Endothelial cell (in vitro differentiated cells): ENCODE measurements around the gene EN2. TPM values are rescaled to one million over a fixed set of nuclear protein-coding genes. Genes with fewer than 3 reads are reported as not detected.

Experiments used
- DNase-seq: peaks from one replicate; pipeline ENCODE4 v3.0.0; 2021; ENCODE audit warnings: low spot score
- H3K27ac Mint-ChIP-seq: one replicate; pipeline ENCODE4 v1.8.0; 2021; ENCODE audit warnings: mixed read lengths, inconsistent platforms; ENCODE audit not compliant: unreplicated experiment
- H3K27me3 Mint-ChIP-seq: one replicate; pipeline ENCODE4 v1.8.0; 2021; ENCODE audit warnings: mild to moderate bottlenecking, moderate library complexity, mixed read lengths, inconsistent platforms; ENCODE audit not compliant: unreplicated experiment
- H3K36me3 Mint-ChIP-seq: one replicate; pipeline ENCODE4 v1.8.0; 2021; ENCODE audit warnings: mild to moderate bottlenecking, low read depth, mixed read lengths, inconsistent platforms; ENCODE audit not compliant: unreplicated experiment
- H3K4me1 Mint-ChIP-seq: one replicate; pipeline ENCODE4 v1.8.0; 2021; ENCODE audit warnings: mild to moderate bottlenecking, mixed read lengths, inconsistent platforms; ENCODE audit not compliant: unreplicated experiment
- H3K4me3 Mint-ChIP-seq: one replicate; pipeline ENCODE4 v1.8.0; 2021; ENCODE audit warnings: mild to moderate bottlenecking, mixed read lengths, inconsistent platforms; ENCODE audit not compliant: unreplicated experiment
- H3K9me3 Mint-ChIP-seq: one replicate; pipeline ENCODE4 v1.8.0; 2021; ENCODE audit warnings: mixed read lengths, inconsistent platforms; ENCODE audit not compliant: unreplicated experiment
- CTCF ChIP-seq: fragments of 200-600 bp; sonication (generic); IDR thresholded peaks from one replicate; pipeline ENCODE4 v1.5.0; 2021; ENCODE audit warnings: antibody characterized with exemption; ENCODE audit not compliant: unreplicated experiment
- total RNA-seq: library from RNA; stranded (reverse); fragmentation: NEBNext Ultra II Directional; extraction: Animal tissue kit (Norgen Biotek cat#: 25700); gene quantifications from one replicate; pipeline ENCODE4 v1.2.1, GENCODE V29; 2021; ENCODE audit not compliant: unreplicated experiment

Gene EN2
- total RNA-seq, 1 donor from 2014 or later, result 2.1 TPM

GRCh38 chr7:155464948-155465739 is 7.2 kb downstream of the EN2 start:
- no peak for DNase-seq
- no peak overlapping the region for H3K27ac Mint-ChIP-seq
- no peaks in the 10 kb centered on the region for H3K36me3 Mint-ChIP-seq
- H3K9me3 Mint-ChIP-seq, result no peaks in the 10 kb centered on the region
- peak overlapping the region; percentile 65 for H3K4me3 Mint-ChIP-seq
- no peak for TF ChIP-seq CTCF
- peaks cover 34% of the 10 kb centered on the region for H3K27me3 Mint-ChIP-seq
- H3K4me1 Mint-ChIP-seq, result peaks cover 9% of the 10 kb centered on the region

- H3K36me3 Mint-ChIP-seq, result no peaks in the 10 kb centered on the region
- no peaks in the 10 kb centered on the region for H3K9me3 Mint-ChIP-seq
- no peak overlapping the region for H3K4me3 Mint-ChIP-seq
- H3K4me1 Mint-ChIP-seq, result peaks cover 13% of the 10 kb centered on the region
- TF ChIP-seq CTCF, result no peak
- no peak overlapping the region for H3K27ac Mint-ChIP-seq
- H3K27me3 Mint-ChIP-seq, result peaks cover 35% of the 10 kb centered on the region
- DNase-seq, result no peak
Observed at GRCh38 chr7:155465761-155466141, 7.8 kb downstream of the EN2 start.

GRCh38 chr7:155466142-155466813 is 8.3 kb downstream of the EN2 start:
- H3K27ac Mint-ChIP-seq, result no peak overlapping the region
- H3K4me1 Mint-ChIP-seq, result peaks cover 17% of the 10 kb centered on the region

GRCh38 chr7:155466814-155467733 is 9.1 kb downstream of the EN2 start:
- Mint-ChIP-seq H3K27ac (no peak overlapping the region), H3K36me3 (no peaks in the 10 kb centered on the region), H3K4me3 (no peak overlapping the region), H3K9me3 (no peaks in the 10 kb centered on the region), H3K27me3 (peaks cover 30% of the 10 kb centered on the region), H3K4me1 (peaks cover 20% of the 10 kb centered on the region)
- peak; percentile 34 for TF ChIP-seq CTCF
- DNase-seq, result peak; percentile 87

More at GRCh38 chr7:155466142-155466813, 8.3 kb downstream of the EN2 start:
- Mint-ChIP-seq H3K36me3 (no peaks in the 10 kb centered on the region), H3K9me3 (no peaks in the 10 kb centered on the region), H3K4me3 (no peak overlapping the region), H3K27me3 (peaks cover 33% of the 10 kb centered on the region)
- DNase-seq, result no peak
- no peak for TF ChIP-seq CTCF
